GM12874 (cell line): ENCODE data around the gene SFXN5.

Source experiments
- TF ChIP-seq, protein P1 (sequence below): IDR thresholded peaks from 2 replicates; pipeline ENCODE4 v1.5.1; 2011; ENCODE audit warnings: low read depth, mild to moderate bottlenecking, control low read depth, low read length, moderate library complexity; ENCODE audit not compliant: insufficient read depth

SFXN5 gene

DNA sequence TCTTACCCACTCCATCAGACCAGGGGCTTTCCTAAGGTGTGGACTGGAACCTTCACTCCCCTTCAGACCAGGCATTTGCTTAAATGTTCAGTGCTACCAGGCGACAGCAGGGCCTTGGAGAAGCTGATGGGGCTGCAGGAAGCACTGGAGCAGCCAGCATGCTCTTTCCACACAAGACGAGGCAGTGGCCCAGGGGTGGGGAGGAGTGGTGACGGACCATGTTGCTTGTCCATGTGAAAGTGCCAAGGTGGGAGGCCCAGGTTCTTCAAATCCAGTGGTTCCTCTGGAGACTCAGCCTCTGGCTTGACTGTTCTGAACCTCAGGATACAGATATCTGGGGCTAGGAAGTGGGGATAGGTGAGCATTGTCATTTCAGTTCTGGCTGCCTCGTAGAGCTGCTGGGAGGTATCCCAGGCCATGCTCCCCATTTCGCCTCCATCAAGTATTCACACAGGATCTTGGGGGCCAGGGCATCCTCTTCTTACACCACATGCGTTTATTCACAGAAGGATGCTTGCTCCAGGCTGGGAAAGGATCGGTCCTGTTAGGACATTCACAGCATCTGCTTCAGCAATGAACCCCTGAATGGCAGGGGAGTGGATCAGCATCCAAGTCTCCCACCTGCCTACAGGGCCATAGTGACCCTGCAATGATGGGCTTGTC, 62.2 kb downstream of the SFXN5 start:
- TF ChIP-seq, protein P1, sequence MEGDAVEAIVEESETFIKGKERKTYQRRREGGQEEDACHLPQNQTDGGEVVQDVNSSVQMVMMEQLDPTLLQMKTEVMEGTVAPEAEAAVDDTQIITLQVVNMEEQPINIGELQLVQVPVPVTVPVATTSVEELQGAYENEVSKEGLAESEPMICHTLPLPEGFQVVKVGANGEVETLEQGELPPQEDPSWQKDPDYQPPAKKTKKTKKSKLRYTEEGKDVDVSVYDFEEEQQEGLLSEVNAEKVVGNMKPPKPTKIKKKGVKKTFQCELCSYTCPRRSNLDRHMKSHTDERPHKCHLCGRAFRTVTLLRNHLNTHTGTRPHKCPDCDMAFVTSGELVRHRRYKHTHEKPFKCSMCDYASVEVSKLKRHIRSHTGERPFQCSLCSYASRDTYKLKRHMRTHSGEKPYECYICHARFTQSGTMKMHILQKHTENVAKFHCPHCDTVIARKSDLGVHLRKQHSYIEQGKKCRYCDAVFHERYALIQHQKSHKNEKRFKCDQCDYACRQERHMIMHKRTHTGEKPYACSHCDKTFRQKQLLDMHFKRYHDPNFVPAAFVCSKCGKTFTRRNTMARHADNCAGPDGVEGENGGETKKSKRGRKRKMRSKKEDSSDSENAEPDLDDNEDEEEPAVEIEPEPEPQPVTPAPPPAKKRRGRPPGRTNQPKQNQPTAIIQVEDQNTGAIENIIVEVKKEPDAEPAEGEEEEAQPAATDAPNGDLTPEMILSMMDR, result no peak

DNA sequence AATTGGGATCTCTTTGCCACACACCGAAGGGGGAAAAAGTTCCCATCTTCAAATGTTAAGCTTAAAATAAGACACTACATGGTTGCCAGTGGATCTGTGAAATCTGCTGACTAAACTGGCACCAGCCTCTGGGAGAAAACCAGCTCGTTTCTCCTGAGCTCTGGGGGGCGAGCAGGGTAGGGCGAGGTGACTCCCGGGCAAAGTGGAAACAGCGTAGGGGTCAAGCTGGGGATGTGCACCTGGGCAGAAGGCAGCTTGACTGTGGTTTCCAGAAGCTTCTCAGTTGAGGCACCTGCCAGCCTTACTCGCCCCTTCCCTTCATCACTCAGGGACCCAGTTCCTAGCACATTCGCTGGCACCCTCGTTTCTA, 62.8 kb downstream of the SFXN5 start:
- TF ChIP-seq, protein P1, result no peak

DNA sequence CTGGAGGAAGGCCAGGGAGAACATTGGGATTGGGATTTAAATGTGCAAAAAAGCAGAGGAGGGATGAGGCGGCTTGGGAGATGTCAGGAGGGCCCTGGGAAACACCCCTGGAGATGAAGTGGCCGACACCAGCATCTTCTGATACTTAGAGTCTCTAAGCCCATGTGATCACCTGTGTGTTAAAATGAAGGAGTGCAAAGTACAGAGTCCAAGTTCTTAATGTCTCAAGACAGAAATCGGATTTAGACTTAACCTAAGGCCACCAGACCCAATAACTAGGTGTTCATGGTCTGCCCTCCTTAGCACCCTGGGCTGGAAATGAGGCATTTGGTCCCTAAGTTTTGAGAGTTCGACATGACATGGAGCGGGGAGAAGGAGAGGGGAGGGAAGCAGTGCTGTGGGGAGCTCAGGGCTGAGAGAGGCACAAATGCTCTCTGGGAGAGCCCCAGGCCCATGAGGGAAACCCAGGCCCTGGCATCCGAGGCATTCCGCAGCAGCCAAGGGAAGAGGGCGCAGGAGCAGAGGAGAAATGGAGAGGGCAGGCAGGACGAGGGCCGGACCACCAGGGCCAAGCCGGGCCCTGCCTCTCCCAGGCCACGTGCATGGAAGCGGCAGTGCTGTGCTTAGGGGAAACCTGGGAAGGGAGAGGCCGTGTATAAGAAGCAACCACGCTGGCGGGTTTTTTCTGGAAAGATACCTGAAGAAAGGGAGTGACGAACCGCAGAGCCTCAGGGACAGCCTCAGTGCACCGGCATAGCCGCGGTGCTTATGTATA, 63.3 kb downstream of the SFXN5 start:
- TF ChIP-seq, protein P1, result no peak

DNA sequence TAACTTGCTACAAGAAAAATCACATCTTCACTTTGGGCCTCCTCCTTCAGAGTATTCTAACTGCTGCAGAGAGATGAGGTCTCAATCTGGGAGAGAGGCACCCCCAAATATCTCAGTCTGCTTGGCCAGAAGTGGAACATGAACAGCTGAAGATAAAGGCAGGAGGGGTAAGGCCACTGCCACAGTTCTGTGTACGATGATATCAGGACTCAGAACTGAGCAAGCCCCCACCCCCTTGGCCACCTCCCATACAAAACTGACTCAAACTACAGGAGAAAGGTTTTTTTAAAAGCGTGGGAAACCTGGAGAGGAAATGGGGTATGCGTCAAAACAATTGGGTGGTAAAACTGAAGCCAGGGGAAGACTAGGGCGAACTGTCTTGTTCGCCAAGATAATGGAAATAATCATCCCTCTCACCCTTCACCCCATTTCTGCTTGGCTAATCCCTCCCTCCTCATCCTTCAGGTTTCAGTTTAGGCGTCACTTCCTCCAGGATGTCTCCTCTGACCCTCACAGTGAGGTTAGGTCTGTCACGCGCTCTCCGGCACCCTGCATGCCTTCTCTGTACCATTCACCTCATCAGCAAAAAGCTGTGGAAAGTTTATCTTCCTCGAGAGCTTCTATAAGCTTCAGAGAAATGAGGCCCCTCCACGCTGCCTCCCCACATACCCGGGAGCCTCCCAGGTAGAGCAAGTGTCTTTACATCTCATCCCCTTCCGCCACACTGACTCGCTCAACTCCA, 64.4 kb downstream of the SFXN5 start:
- TF ChIP-seq, protein P1, result no peak

DNA sequence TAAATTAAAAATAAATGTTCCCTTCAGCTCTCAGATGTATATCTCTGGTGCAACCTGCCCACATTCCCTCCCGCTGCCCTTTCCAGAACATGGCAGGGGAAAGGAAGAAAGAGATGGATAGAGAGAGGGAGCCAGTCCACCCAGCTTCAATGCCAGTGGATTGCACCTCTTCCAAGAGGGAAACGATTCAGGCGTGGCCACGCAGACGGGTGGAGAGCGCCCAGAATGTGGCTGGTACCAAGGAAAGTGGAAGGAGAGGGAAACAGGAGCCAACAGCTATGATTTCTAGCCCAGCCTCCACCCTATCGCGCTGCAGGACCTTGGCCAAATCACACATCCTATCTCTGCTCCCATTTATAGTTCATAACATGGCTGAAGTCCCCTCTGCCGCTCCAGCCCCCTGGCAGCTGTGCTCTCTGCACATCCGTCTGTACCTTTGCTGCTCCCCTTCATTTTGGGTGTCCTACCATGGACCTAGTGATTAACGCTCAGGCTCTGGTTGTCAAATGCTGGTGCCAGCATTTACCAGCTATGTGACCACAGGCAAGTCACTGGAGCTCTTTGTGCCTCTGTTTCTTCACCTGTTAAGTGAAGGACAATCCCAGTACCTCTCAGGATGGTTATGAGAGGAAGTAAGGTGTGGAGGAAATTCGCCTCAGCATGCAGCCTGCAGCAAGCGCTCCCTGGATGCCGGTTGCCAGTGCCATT, 66.5 kb downstream of the SFXN5 start:
- TF ChIP-seq, protein P1, result no peak

DNA sequence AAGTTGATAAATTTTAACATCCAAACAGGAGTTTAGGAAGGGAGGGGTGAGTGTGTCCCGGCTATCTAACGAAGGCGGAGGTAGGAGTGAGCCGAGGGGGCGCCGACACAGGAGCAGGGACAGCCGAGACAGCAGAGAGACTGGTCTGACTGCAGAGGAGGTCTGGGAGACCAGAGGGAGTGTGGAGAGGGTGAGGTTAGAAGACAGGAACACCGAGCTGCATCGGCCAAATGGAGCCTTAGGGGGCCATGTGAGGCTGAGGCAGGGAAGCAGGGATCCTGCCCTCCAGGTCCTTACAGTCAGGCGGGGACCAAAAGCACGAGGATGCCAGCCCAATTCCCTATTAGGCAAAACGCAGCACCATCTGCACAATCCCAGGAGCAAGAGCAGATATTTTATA, 67.0 kb downstream of the SFXN5 start:
- TF ChIP-seq, protein P1, result no peak

DNA sequence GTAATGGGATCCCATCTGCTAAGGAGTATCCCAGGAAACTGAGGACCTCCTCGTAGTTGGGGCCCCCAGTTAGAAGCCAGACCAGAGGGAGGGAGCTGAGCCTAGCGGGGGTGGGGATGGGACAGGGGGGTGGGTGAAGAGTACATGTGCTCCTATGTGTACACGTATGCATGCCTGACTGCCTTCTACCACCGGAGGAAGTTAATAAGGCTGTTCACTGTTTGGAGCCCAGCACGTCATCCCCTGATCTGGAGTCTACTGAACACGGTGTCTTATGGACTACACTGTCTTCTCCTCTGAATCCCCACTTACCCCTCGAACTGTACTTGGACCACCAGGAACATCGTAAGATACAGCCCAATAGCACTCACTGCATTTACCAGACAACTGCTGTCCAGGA, 68.5 kb downstream of the SFXN5 start:
- TF ChIP-seq, protein P1, result no peak
